ENCODE measurements around the gene SLC4A7. TPM values are rescaled to one million over a fixed set of nuclear protein-coding genes. Genes with fewer than 3 reads are reported as not detected.
"Not testable (repeated sequence)": the region's sequence is repeated elsewhere in the genome, so short reads cannot be mapped to it uniquely, and the experiment has no call there.

The SLC4A7 gene
- total RNA-seq: 10 to 100 TPM; 43.8 to 56.9 TPM

DNA sequence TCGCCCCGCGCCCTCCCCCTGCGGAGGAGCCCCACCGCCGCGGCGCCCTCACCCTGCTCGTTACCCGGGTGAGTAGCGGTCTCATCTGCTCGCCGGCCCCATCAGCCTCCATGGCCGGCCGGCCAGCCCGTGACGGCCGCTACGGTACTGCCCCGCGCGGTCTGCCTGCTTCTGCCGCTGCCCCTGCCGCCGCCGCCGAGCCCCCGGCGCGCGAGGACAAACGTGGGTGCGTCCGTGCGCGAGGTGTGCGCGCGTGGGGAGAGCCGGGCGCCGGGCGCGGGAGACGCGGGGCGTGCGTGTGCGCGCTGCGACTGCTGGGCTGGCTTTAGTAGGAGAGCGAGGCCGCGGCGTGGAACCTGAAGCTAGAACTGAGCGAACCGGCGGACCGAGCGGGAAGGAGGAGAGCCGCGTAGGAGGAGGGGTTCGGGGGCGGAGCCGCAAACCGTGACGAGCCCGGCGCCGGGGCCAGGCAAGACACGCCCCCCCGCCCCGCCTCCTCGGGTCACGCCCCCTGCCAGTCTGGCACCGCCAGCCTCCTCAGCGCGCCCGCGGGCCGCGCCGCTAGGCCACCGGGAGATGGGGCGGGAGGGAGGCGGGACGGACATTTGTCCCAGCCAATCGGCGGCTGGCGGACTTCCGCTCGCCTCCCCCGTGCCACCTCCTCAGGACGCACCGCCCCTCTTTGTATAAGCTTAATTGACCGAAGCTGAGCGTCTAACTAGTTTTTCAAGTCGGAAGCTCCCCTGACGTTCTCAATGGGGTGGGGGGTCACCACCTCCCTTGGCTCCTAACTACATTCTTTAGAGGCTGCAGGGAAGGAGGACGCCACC is at the start of gene SLC4A7:
Gene SLC4A7, minus strand, starts transcription at position 370 of the 830 bp plus-strand sequence. Its CDS starts 258 bp downstream, at position 112.
- peaks cover 27% of the 10 kb centered on the region for H3K36me3 Mint-ChIP-seq (ENCODE audit: low read depth)
- H3K27me3 Mint-ChIP-seq: no peaks in the 10 kb centered on the region
- no peaks in the 10 kb centered on the region for H3K9me3 Mint-ChIP-seq
- H3K4me1 Mint-ChIP-seq: peaks cover 25% of the 10 kb centered on the region
- peak; percentile 93 for ATAC-seq (replicated peaks)
- H3K4me3 Mint-ChIP-seq: peak within 1 kb of the TSS; percentile 99
- H3K27ac Mint-ChIP-seq: peak within 1 kb of the TSS; percentile 98

- peak overlapping the region; percentile 71 for H3K4me3 Mint-ChIP-seq
- no peaks in the 10 kb centered on the region for H3K36me3 Mint-ChIP-seq (ENCODE audit: low read depth)
- H3K27ac Mint-ChIP-seq: peak overlapping the region; percentile 94
- no peaks in the 10 kb centered on the region for H3K9me3 Mint-ChIP-seq
- H3K27me3 Mint-ChIP-seq: no peaks in the 10 kb centered on the region
- ATAC-seq (replicated peaks): no peak
- H3K4me1 Mint-ChIP-seq: peaks cover 17% of the 10 kb centered on the region
Measured at GRCh38 chr3:27533261-27533607, 49.0 kb upstream of the SLC4A7 start.

GRCh38 chr3:27532426-27533260 is 48.5 kb upstream of the SLC4A7 start:
- Mint-ChIP-seq H3K9me3 (no peaks in the 10 kb centered on the region), H3K27me3 (no peaks in the 10 kb centered on the region), H3K4me3 (no peak overlapping the region), H3K36me3 (ENCODE audit: low read depth) (no peaks in the 10 kb centered on the region), H3K27ac (peak overlapping the region; percentile 94), H3K4me1 (peaks cover 17% of the 10 kb centered on the region)
- ATAC-seq (replicated peaks): no peak

GRCh38 chr3:27531193-27531751 is 47.1 kb upstream of the SLC4A7 start:
- H3K4me1 Mint-ChIP-seq: peaks cover 17% of the 10 kb centered on the region
- not testable (repeated sequence) for H3K27ac Mint-ChIP-seq; H3K9me3 Mint-ChIP-seq; H3K36me3 Mint-ChIP-seq (ENCODE audit: low read depth); H3K4me3 Mint-ChIP-seq; ATAC-seq (replicated peaks); H3K27me3 Mint-ChIP-seq

DNA sequence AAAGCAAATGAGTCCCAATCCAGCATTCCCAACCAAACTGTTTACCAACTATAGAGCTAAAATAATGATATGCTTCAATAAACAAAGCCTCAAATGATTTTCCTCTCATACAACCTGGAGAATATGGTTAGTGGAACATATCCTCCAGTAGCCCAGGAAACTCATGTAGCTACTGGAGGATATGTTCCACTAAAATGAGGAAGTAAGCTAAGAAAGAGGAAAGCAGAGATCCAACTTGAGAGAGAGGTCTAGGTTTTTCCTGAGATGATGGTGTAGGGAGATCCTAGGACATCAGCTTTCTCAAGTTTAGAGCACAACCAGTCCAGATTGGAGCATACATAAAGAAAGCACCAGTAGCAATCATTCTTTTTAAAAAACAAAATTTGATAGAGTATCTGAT is 44.6 kb upstream of the SLC4A7 start:
- Mint-ChIP-seq H3K9me3 (no peaks in the 10 kb centered on the region), H3K27ac (no peak overlapping the region), H3K4me3 (no peak overlapping the region), H3K4me1 (peaks cover 3% of the 10 kb centered on the region), H3K36me3 (ENCODE audit: low read depth) (no peaks in the 10 kb centered on the region), H3K27me3 (no peaks in the 10 kb centered on the region)
- no peak for ATAC-seq (replicated peaks)

GRCh38 chr3:27526614-27527315 is 42.6 kb upstream of the SLC4A7 start:
- no peaks in the 10 kb centered on the region for H3K27me3 Mint-ChIP-seq

GRCh38 chr3:27521872-27522265 is 37.7 kb upstream of the SLC4A7 start:
- Mint-ChIP-seq H3K27ac (no peak overlapping the region), H3K36me3 (ENCODE audit: low read depth) (no peaks in the 10 kb centered on the region), H3K4me1 (no peaks in the 10 kb centered on the region), H3K9me3 (no peaks in the 10 kb centered on the region), H3K27me3 (no peaks in the 10 kb centered on the region), H3K4me3 (no peak overlapping the region)
- ATAC-seq (replicated peaks): no peak

More at GRCh38 chr3:27526614-27527315, 42.6 kb upstream of the SLC4A7 start:
- Mint-ChIP-seq H3K9me3 (no peaks in the 10 kb centered on the region), H3K36me3 (ENCODE audit: low read depth) (no peaks in the 10 kb centered on the region), H3K27ac (no peak overlapping the region), H3K4me1 (no peaks in the 10 kb centered on the region), H3K4me3 (no peak overlapping the region)
- peak; percentile 66 for ATAC-seq (replicated peaks)

- peak; percentile 55 for ATAC-seq (replicated peaks)
- H3K4me3 Mint-ChIP-seq: no peak overlapping the region
- no peaks in the 10 kb centered on the region for H3K4me1 Mint-ChIP-seq
- no peaks in the 10 kb centered on the region for H3K36me3 Mint-ChIP-seq (ENCODE audit: low read depth)
- no peaks in the 10 kb centered on the region for H3K27me3 Mint-ChIP-seq
- no peaks in the 10 kb centered on the region for H3K9me3 Mint-ChIP-seq
- H3K27ac Mint-ChIP-seq: no peak overlapping the region
Measured at GRCh38 chr3:27521179-27521871, 37.1 kb upstream of the SLC4A7 start.

DNA sequence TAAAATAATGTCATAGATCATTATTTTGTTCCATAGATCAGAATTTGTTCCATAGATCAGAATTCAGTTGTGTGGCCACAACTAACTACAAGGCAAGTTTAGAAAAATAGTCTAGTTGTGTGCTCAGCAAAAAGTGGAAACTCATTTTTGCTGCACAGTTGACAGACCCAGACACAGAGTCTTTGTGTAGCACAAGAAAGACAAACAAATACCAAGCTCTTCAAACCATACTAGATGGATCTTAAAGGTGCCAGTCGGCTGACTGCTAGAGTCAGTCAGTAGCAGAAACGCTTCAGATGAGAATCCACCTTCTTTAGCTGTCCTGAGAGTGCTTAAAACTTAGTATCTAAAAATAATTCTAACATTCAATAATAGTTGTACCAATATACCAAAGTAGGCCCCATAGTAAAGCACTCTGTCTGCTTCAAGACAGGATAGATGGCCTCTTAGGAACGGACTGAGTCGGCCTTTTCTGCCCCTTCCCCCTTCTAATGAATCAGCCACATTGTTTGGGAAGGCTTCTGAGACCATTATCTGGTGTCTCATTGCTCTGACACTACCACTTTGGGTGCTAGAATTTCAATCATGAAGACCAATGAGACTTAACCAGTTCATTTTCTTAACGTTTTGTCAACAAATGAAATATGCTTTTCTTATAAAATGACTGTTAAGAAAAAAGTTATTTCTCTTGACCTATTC is 27.7 kb upstream of the SLC4A7 start:
- H3K36me3 Mint-ChIP-seq (ENCODE audit: low read depth): no peaks in the 10 kb centered on the region
- H3K27ac Mint-ChIP-seq: no peak overlapping the region
- H3K4me1 Mint-ChIP-seq: no peaks in the 10 kb centered on the region
- ATAC-seq (replicated peaks): no peak
- no peaks in the 10 kb centered on the region for H3K9me3 Mint-ChIP-seq
- no peaks in the 10 kb centered on the region for H3K27me3 Mint-ChIP-seq
- H3K4me3 Mint-ChIP-seq: no peak overlapping the region

- H3K4me3 Mint-ChIP-seq: no peak overlapping the region
Measured at GRCh38 chr3:27509376-27509775, 25.2 kb upstream of the SLC4A7 start.

GRCh38 chr3:27508424-27508823 is 24.2 kb upstream of the SLC4A7 start:
- no peaks in the 10 kb centered on the region for H3K36me3 Mint-ChIP-seq (ENCODE audit: low read depth)
- ATAC-seq (replicated peaks): no peak
- no peak overlapping the region for H3K27ac Mint-ChIP-seq
- H3K9me3 Mint-ChIP-seq: no peaks in the 10 kb centered on the region
- H3K27me3 Mint-ChIP-seq: no peaks in the 10 kb centered on the region
- no peak overlapping the region for H3K4me3 Mint-ChIP-seq
- H3K4me1 Mint-ChIP-seq: no peaks in the 10 kb centered on the region

More at GRCh38 chr3:27509376-27509775, 25.2 kb upstream of the SLC4A7 start:
- Mint-ChIP-seq H3K36me3 (ENCODE audit: low read depth) (no peaks in the 10 kb centered on the region), H3K4me1 (no peaks in the 10 kb centered on the region), H3K27me3 (no peaks in the 10 kb centered on the region), H3K27ac (no peak overlapping the region), H3K9me3 (no peaks in the 10 kb centered on the region)
- ATAC-seq (replicated peaks): no peak

DNA sequence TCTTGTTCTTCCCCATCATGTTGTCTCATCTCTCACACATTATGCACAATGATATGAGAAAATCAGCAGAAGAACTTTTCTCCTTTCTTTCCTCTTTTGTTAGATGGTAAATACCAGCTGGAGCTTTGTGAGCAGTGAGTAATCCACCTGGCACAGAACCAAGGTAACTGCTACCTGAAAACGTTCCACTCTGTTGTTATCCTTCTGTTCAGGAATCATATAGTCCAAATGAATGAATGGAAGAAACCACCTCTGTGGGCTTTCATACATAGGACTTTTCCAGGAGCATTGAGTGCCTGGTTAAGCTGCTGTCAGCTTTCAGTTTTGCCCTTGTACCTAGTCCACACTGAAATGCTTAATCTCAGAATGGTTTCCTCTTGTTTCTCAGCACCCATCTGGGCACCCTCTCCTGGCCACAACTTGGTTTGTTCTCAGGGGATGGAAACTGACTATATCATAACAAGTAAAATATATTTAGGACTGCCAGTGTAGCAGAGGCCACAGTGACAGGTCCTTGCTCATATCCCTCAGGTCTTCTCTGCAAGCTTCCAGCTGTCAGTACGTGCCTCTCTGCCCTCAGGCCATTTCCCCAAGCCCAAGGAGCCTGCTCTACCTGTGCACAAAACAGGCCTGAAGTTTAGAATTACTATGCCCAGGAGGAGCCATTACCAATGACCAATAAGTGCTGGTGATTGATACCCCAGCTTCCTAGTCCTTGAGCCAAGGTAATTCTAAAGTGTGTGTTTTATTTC is 23.5 kb upstream of the SLC4A7 start:
- Mint-ChIP-seq H3K36me3 (ENCODE audit: low read depth) (no peaks in the 10 kb centered on the region), H3K27ac (no peak overlapping the region), H3K4me1 (no peaks in the 10 kb centered on the region), H3K4me3 (no peak overlapping the region), H3K27me3 (no peaks in the 10 kb centered on the region), H3K9me3 (no peaks in the 10 kb centered on the region)
- ATAC-seq (replicated peaks): no peak

- H3K27me3 Mint-ChIP-seq: no peaks in the 10 kb centered on the region
- no peaks in the 10 kb centered on the region for H3K9me3 Mint-ChIP-seq
- H3K36me3 Mint-ChIP-seq (ENCODE audit: low read depth): no peaks in the 10 kb centered on the region
- ATAC-seq (replicated peaks): no peak
- H3K4me3 Mint-ChIP-seq: no peak overlapping the region
- H3K27ac Mint-ChIP-seq: no peak overlapping the region
- H3K4me1 Mint-ChIP-seq: no peaks in the 10 kb centered on the region
Measured at GRCh38 chr3:27507111-27507510, 22.9 kb upstream of the SLC4A7 start.
